ENCODE data around the gene ZSCAN22.

GRCh38 chr19:58277748-58278540 lies 48.9 kb upstream of the ZSCAN22 start:
- TF ChIP-seq, protein P1, sequence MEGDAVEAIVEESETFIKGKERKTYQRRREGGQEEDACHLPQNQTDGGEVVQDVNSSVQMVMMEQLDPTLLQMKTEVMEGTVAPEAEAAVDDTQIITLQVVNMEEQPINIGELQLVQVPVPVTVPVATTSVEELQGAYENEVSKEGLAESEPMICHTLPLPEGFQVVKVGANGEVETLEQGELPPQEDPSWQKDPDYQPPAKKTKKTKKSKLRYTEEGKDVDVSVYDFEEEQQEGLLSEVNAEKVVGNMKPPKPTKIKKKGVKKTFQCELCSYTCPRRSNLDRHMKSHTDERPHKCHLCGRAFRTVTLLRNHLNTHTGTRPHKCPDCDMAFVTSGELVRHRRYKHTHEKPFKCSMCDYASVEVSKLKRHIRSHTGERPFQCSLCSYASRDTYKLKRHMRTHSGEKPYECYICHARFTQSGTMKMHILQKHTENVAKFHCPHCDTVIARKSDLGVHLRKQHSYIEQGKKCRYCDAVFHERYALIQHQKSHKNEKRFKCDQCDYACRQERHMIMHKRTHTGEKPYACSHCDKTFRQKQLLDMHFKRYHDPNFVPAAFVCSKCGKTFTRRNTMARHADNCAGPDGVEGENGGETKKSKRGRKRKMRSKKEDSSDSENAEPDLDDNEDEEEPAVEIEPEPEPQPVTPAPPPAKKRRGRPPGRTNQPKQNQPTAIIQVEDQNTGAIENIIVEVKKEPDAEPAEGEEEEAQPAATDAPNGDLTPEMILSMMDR (IDR thresholded peaks at IDR 0.05; ENCODE audit: extremely low read depth in 1 of 2, insufficient read depth in 1 of 2, low read depth in 1 of 2, low read length in 2 of 2) = no peak
- no peak for TF ChIP-seq EZH2 (IDR thresholded peaks at IDR 0.05; ENCODE audit: borderline replicate concordance, low read depth, low read length, severe bottlenecking)
